GM18861 (cell line): ENCODE data around the gene RNF19B.
"Not testable (repeated sequence)": the region's sequence is repeated elsewhere in the genome, so short reads cannot be mapped to it uniquely, and the experiment has no call there.

Experiments
- ATAC-seq: cut with Tn5 transposase; IDR thresholded peaks from one replicate; pipeline ENCODE4 v1.9.1; 2021; ENCODE audit not compliant: unreplicated experiment

The RNF19B gene

DNA sequence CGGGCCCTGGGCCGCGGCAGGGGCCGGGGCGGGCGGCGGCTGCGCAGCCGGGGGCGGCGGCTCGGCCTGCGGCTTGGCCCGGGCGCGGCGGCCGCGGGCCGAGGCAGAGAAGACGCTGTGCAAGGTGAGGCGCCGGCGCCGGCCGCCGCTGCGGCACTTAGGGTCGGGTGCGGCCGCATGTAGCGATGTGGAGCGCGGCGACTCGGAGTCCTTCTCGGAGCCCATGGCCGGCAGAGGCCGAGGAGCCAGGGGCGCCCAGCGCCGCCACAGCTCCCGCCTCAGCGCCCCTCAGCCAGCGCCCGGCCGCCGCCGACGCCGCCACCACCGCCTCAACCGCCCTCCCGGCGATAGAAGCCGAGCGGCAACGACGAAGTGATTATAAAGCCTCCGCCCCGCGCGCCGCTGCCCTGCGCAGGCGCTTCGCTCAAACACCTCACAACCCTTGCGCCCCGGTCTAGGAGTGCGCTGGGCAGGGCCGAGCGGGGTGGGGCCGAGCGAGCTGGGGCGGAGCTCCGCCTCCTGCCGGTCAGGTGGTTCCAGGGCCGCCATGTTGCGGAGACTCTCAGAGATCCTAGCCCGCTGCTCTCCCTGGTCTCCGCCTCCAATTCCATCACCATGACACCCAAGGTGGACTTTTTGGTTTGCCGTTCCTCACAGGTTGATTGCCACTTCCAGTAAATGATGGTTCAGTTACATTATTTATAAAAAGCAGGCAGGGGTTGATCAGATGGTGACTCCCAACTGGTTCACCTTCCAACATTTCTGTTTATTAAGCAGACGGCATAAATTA, at the start of gene RNF19B:
Gene RNF19B, minus strand, starts transcription at position 349 of the 790 bp plus-strand sequence. Its CDS starts 124 bp downstream, at position 225.
- ATAC-seq, result peak; percentile 58

GRCh38 chr1:33013791-33014190, 49.2 kb upstream of the RNF19B start:
- no peak for ATAC-seq

- ATAC-seq, result no peak
Measured at GRCh38 chr1:33012165-33012564, 47.6 kb upstream of the RNF19B start.

DNA sequence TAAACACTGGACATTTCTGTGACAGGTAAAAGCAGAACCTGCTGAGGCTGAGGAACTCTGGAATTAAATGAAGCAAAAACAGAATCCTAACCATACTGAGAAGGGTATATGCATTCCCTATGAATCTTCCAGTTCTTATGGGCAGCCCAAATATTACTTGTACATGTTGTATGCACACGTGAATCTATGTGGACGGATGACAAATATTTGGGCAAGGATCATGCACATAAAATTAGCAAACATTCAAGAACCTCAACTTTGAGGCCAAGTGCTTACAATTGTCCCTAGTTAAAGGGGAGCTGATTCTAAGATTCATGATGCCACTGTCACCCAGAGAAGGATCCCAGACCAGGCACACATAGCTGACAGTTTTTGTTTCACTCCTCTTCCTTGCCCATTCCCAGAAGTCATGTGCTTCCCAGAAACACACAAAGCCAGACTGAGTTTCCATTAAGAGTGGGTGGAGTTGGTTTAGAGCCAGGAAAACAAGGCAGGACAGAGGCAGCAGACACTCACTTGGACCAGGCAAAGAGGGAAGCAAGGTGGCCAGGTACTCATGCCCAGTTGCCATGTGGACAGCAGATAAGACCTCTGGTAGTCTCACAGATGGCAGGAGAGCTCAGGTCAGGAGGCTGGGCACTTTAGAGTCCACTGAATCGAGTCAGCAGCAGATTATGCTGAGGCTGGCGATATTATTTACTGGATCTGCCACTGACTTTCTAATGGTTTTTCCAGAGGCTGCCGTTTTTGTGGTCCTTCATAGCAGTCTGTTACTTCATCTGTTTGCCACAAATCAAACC, 46.5 kb upstream of the RNF19B start:
- ATAC-seq, result no peak

DNA sequence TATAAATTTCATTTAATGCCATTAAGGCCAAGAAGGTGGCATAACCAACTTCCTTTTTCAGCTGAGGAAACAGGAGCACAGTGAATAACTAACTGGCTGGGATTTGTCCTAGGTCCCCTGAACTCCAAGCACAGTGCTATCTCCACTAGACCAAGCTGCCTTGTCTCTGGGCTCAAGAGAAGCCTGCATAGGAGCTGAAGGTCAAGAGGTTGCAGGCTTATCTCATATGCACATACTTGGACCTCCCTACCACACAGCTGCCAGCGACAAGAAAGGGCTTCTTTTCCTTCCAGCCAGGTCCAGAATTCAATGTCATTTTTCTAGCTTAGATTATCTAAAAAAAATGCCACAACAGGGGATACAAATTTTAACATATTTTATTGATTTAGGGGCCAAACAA, 45.0 kb upstream of the RNF19B start:
- ATAC-seq, result no peak

GRCh38 chr1:33008051-33008914, 43.7 kb upstream of the RNF19B start:
- no peak for ATAC-seq

- no peak for ATAC-seq
Measured at GRCh38 chr1:33007190-33008050, 42.8 kb upstream of the RNF19B start.

DNA sequence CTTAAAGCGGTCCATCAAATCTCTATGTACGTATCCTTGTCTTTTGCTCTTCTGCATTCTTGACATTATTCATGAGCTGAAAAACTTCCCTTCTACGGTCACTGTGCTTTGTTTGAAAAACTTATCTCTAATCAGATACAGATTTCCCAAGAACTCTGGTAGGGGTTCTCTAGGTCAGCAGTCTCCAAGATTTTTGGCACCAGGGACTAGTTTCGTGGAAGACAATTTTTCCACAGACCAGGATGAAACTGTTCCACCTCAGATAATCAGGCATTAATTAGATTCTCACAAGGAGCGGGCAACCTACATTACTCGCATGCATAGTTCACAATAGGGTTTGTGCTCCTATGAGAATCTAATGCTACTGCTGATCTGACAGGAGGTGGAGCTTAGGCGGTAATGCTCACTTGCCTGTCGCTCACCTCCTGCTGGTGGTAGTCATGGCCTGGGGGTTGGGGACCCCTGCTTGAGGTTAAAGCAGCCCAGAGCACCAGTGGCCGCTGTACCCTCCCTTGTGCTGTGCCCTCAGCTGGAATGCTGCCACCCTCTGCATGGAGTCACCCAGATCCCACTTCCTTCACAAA, 41.3 kb upstream of the RNF19B start:
- no peak for ATAC-seq

DNA sequence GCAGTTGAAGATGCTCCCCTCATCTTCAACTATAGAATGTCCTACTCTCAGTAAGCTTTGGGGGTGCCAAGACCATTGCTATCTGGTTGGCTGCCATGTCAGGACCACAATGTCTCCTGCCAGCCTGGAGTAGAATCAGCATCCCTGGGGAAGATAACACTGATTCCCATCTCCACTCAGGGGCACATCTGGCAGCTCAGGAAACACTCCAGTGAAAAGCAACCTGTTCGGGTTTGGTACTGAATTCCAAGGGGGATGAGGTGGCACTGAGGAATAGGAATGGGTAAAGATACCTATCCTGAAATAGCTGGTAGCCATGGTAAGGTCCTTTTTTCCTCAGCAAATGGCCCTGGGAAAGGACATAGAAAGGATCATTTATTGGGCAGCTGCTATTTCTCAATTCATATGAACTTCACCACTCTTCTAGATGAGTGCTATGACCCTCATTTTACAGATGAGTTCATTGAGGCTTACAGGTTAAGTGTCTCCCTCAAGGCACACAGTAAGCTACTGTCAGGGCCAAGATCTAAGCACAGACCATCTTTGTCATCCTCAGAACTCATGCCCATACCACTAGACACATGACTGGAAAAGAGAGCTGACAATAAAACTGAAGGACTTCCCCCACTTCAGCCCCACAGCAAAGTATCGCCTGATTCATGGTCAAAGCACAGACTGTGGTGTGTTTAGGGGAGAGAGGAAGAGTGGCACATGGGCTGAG, 40.7 kb upstream of the RNF19B start:
- ATAC-seq, result no peak

DNA sequence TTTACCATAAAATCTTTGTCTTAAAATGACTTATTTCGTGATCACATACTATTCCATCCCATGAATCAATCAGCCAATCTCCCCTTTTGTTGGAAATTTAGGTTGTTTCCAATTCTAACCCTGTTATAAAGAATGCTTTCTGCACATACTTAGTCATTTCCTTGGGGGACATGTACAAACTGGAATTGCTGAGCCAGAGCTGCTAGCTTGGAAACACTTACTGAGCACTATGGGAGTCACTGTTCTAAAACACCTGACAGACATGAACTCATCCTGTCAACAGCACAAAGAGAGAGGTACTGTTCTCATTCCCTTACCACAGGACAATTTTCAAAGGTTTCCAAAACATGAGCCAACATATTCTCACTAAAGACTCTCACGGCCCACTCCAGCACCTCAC, 40.0 kb upstream of the RNF19B start:
- no peak for ATAC-seq

GRCh38 chr1:33003657-33004056, 39.0 kb upstream of the RNF19B start:
- no peak for ATAC-seq

- ATAC-seq, result no peak
Measured at GRCh38 chr1:33002006-33002405, 37.4 kb upstream of the RNF19B start.

GRCh38 chr1:33001282-33001681, 36.7 kb upstream of the RNF19B start:
- ATAC-seq, result no peak

DNA sequence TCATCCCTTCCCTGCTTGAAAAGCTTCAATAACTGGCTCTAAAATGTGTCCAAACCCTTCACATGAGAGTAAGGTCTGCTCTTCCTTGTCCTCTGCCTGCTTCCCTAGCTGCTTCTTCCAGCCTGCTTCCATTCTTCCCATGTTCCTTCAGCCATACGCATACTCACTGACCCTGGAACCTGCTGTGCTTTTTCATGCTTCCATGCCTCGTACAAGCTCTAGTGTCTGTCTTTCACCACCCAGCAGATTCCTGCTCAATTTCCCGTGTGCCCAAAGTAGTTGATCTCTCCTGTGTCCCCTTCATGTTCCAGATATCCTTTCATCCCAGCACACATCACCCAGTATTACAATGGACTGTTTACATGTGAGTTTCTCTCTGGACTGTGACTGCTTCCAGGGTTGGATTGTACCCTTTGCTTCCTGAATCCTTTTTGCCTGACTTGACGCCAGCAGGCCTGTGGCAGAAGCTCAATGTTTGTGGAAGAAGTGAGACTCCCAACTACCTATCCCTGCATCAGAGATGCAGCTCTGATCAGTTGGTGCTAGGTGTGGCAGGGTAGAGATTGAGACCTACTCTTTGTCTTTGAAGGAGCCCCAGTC, 35.9 kb upstream of the RNF19B start:
- no peak for ATAC-seq

DNA sequence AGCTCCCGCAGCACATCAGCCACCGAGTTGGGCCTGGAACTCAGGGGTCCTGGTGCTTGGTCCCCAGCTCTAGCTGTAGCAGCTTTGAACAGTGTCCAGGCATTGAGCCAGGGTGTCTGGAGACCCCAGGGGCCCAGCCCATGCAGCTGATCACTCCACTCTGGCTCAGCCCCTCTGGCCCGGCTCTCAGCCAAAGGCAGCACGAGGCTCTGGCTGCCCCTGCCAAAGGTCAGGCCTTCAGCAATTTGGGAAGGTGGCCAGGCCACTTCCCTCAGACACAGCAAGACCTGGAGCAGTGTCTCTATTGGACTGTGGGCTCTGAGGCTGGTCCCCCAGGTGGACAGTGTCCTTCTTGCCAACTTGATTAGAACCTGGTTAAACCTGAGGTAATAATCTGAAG, 34.4 kb upstream of the RNF19B start:
- ATAC-seq, result no peak

GRCh38 chr1:32998064-32998463, 33.5 kb upstream of the RNF19B start:
- ATAC-seq, result no peak

- ATAC-seq, result no peak
Measured at GRCh38 chr1:32997381-32997891, 32.8 kb upstream of the RNF19B start.

- not testable (repeated sequence) for ATAC-seq
Measured at GRCh38 chr1:32993324-32993636, 28.7 kb upstream of the RNF19B start.
